Heart left ventricle (tissue), 16 donors: Measurements from ENCODE around the gene FAP. TPM values are rescaled to one million over a fixed set of nuclear protein-coding genes. Genes with fewer than 3 reads are reported as not detected.

ENCODE experiments used
- ATAC-seq, 4 donors: fragments of 200-7000 bp; cut with Tn5 transposase; one replicate each; pipeline ENCODE4 v1.9.1; 2020 to 2022; ENCODE audit warnings: moderate library complexity in 4 of 4, mild to moderate bottlenecking in 3 of 4, moderate number of reproducible peaks in 1 of 4
- DNase-seq, 5 donors: peaks; one replicate each; pipeline ENCODE4 v3.0.0-alpha.2; 2020
- H3K27ac ChIP-seq, 12 donors: fragments of 200-600 bp; sonication (generic) in 4 of 12; one replicate each; pipeline versions ENCODE4 v1.5.0 to v1.8.0; 2016 to 2022; ENCODE audit warnings: mild to moderate bottlenecking in 2 of 12
- H3K27me3 ChIP-seq, 9 donors: fragments of 200-600 bp; sonication (generic) in 2 of 9; one replicate each; pipeline versions ENCODE4 v1.5.1 to v1.8.0; 2016 to 2022; ENCODE audit warnings: mild to moderate bottlenecking in 3 of 9
- H3K36me3 ChIP-seq, 9 donors: fragments of 200-600 bp; sonication (generic) in 2 of 9; one replicate each; pipeline versions ENCODE4 v1.5.0 to v1.8.0; 2018 to 2022; ENCODE audit warnings: mild to moderate bottlenecking in 2 of 9
- H3K4me1 ChIP-seq, 12 donors: fragments of 200-600 bp; sonication (generic) in 4 of 12; one replicate each; pipeline versions ENCODE4 v1.5.0 to v1.8.0; 2016 to 2022; ENCODE audit warnings: mild to moderate bottlenecking in 3 of 12
- H3K4me3 ChIP-seq, 12 donors: fragments of 200-600 bp; sonication (generic) in 4 of 12; one replicate each; pipeline versions ENCODE4 v1.5.0 to v1.8.0; 2017 to 2022; ENCODE audit warnings: mild to moderate bottlenecking in 9 of 12, moderate library complexity in 4 of 12
- H3K9me3 ChIP-seq, 12 donors: fragments of 200-600 bp; sonication (generic) in 4 of 12; one replicate each; pipeline versions ENCODE4 v1.5.0 to v1.8.0; 2016 to 2022; ENCODE audit warnings: mild to moderate bottlenecking in 1 of 12
- POLR2A ChIP-seq, 2 donors: fragments of 450-650 bp; IDR thresholded peaks; one replicate each; pipeline ENCODE4 v1.6.1; 2017; ENCODE audit warnings: antibody characterized with exemption in 2 of 2, mild to moderate bottlenecking in 2 of 2, moderate library complexity in 2 of 2
- WGBS, 4 donors: extraction: QIAGEN DNeasy Blood & Tissue Kit in 2 of 4; methylation state at CpG; one replicate each; pipeline versions ENCODE4 v1.1.5 to v1.1.7; 2013 to 2018; 5-methylcytosine and 5-hydroxymethylcytosine counted together
- intact Hi-C, 10 donors: fragments of 100-400 bp; cut with DNase I; formaldehyde crosslinking; loops; one replicate each; pipeline versions ENCODE4 v1.11.1 to v1.14.2; 2022
- polyA plus RNA-seq, 2 donors: library from polyadenylated mRNA; stranded (reverse); fragments of 200-250 nt; gene quantifications; one replicate each; pipeline ENCODE4 v1.2.3, GENCODE V29; 2013
- total RNA-seq, 9 donors: library from RNA; depleted of rRNA in 2 of 9; stranded (reverse); fragments of >200 nt in 2 of 9; fragmentation: NEBNext Ultra II Directional in 3 of 9; extraction: Animal tissue kit (Norgen Biotek cat#: 25700) in 3 of 9; gene quantifications; one replicate each; pipeline versions ENCODE4 v1.1.0 to v1.2.4, GENCODE V29; 2016 to 2023
- TF ChIP-seq, protein P1 (sequence below), 12 donors: fragments of 200-600 bp; sonication (generic) in 4 of 12; IDR thresholded peaks; one replicate each; pipeline versions ENCODE4 v1.5.0 to v1.8.0; 2018 to 2022; ENCODE audit warnings: antibody characterized with exemption in 12 of 12, mild to moderate bottlenecking in 5 of 12
- donor health status: ischemic (EF 13 %, LVEDD 7.1; RV severe dilation, severe dysfunction).
- donor health status: healthy with polysubstance abuse.
- donor health status: DM: no; HTN: yes; CAD: no.
- donor health status: DM: no; HTN: no; CAD: no.
- donor health status: ischemic (EF 25% LVEDD 6.9; RV normal size, moderate dysfunction).
- donor health status: ischemic (EF 25% LVEDD 5.7; RV mildly dilated, moderate dysfunction).
- donor health status: healthy.
- donor health status: DM: yes; HTN: yes; CAD: no.
- donor health status: ischemic (EF 35%, LVEDD 5.7; RV mildly dilated, moderate dysfunction).
- donor health status: nonischemic (EF 11% LVEDD 7.7; RV severe dilation, severe dysfunction).
- donor health status: DM: yes; HTN: yes; CAD: no.
- donor health status: PGD.
- donor health status: ischemic (EF 29% LVEDD 5.4; RV normal size, mild dysfunction).
- donor health status: nonischemic (EF 23%, LVEDD 6.1; RV moderate dilation, normal function).

The FAP gene
- total and polyA plus RNA-seq, 11 donors, result 0.75 to 11.3 (median 2.3) TPM

DNA sequence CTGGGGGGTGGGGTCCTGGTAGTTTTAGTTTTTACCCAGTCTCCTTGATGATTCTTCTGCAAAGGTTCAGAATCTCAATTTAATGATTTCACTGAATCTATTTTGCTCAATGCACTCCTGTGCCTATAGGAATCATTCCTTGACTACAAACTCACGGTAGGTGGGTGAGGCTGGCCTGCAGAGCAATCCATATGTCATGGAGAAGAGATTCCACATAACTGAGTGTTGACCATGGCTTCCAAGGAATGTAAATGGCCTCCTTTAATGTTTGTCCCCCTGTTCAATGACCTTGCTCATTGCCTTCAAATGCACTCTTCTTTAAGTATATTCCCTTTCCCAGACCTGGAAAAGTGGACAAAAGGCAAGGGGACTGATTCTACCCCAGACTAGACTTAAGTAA is 12.5 kb downstream of the FAP start:
- no peak for DNase-seq
- Histone ChIP-seq H3K27me3 (no peaks in the 10 kb centered on the region), H3K27ac (no peak overlapping the region), H3K9me3 (no peaks in the 10 kb centered on the region), H3K36me3 (no peaks in the 10 kb centered on the region), H3K4me3 (no peak overlapping the region), H3K4me1 (peaks cover 0 to 9% (median 0%) of the 10 kb centered on the region in 12 donors)
- 50 to 100% (median 87%) methylated on average over 1 of the region's 1 CpG for whole genome bisulfite sequencing, 4 donors
- TF ChIP-seq POLR2A (IDR thresholded peaks at IDR 0.05), result no peak
- TF ChIP-seq, protein P1, sequence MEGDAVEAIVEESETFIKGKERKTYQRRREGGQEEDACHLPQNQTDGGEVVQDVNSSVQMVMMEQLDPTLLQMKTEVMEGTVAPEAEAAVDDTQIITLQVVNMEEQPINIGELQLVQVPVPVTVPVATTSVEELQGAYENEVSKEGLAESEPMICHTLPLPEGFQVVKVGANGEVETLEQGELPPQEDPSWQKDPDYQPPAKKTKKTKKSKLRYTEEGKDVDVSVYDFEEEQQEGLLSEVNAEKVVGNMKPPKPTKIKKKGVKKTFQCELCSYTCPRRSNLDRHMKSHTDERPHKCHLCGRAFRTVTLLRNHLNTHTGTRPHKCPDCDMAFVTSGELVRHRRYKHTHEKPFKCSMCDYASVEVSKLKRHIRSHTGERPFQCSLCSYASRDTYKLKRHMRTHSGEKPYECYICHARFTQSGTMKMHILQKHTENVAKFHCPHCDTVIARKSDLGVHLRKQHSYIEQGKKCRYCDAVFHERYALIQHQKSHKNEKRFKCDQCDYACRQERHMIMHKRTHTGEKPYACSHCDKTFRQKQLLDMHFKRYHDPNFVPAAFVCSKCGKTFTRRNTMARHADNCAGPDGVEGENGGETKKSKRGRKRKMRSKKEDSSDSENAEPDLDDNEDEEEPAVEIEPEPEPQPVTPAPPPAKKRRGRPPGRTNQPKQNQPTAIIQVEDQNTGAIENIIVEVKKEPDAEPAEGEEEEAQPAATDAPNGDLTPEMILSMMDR (IDR thresholded peaks at IDR 0.05), result no peak
- intact Hi-C loops, result no loop called here
- ATAC-seq, result no peak

DNA sequence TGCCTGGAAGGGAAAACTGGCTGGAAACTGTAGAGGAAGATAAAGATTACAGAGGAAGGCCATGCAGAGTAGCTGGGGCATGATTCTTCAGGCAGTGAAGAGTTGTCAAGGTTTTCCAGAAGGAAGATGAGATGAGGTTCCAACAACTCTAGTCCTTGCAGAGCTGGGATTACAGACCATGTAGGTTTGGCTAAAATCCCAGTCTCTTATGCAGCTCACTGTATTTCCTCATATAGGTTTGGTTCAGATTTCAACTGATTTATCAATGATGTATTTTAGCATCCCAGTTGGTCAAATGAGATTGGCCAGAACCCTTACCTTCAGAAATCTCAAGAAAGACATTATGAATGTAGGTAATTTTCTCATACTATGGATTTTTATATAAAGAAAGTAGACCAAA is 16.4 kb downstream of the FAP start:
- ATAC-seq (no peak), DNase-seq (no peak)
- Histone ChIP-seq H3K9me3 (no peaks in the 10 kb centered on the region), H3K27ac (no peak overlapping the region), H3K4me1 (no peaks in the 10 kb centered on the region), H3K36me3 (no peaks in the 10 kb centered on the region), H3K4me3 (no peak overlapping the region), H3K27me3 (no peaks in the 10 kb centered on the region)
- TF ChIP-seq POLR2A (IDR thresholded peaks at IDR 0.05), result no peak
- TF ChIP-seq, protein P1 (IDR thresholded peaks at IDR 0.05), result no peak
- intact Hi-C loops, result no loop called here

DNA sequence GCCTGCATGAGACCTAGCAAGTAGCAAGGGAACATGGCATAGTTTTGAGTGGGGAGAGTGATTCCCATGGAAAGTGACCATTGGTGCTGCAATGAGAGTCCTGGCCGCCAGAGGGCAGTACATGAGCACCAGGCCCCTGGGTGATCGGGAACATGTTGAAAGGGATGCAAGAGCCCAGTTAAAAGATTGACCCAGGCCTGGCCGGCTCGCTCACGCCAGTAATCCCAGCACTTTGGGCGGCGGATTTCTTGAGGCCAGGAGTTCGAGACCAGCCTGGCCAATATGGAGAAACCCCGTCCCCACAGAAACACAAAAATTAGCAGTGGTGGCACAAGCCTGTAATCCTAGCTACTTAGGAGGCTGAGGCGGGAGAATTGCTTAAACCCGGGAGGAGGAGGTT is 22.2 kb downstream of the FAP start:
- Histone ChIP-seq H3K27ac (no peak overlapping the region), H3K9me3 (no peaks in the 10 kb centered on the region), H3K4me3 (no peak overlapping the region), H3K36me3 (peaks cover 0 to 4% (median 0%) of the 10 kb centered on the region in 9 donors), H3K4me1 (peaks cover 0 to 16% (median 0%) of the 10 kb centered on the region in 12 donors), H3K27me3 (no peaks in the 10 kb centered on the region)
- 43 to 47% (median 45%) methylated on average over 11 of the region's 11 CpGs for WGBS, 4 donors
- DNase-seq, result peak; percentile 49 to 83 (median 53)
- TF ChIP-seq, protein P1 (IDR thresholded peaks at IDR 0.05), result peak; percentile 69 to 89 (median 80)
- no peak for TF ChIP-seq POLR2A (IDR thresholded peaks at IDR 0.05)
- intact Hi-C loops, result loop anchor here in 9 of 10 donors (1.0 to 5.0 kb wide), 4 partner anchors 76 to 80 kb away; no protein-coding TSS in a partner anchor
- peak; percentile 51 to 87 (median 72) for ATAC-seq

DNA sequence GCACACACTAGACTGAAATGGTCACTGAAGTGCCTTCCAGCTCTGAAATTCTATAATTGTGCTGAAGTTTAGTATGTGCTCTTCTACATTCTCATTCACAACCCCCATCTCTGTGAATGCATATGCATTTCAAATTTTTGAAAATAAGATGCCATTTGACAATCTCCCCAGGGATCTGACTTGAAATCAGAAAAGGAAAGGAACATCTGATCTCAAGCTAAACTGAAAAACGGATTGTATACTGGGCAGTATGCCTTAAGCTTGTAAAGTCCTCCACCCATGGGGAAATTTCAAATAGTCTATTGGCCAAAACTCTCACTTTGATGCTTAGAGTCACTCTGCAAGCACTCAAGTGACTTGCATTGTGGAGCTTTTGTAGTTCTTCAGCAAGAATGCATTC is 22.9 kb downstream of the FAP start:
- intact Hi-C loops, result loop anchor here in 9 of 10 donors (1.0 to 5.0 kb wide), 4 partner anchors 77 to 81 kb away; no protein-coding TSS in a partner anchor
- Histone ChIP-seq H3K4me1 (peaks cover 0 to 16% (median 0%) of the 10 kb centered on the region in 12 donors), H3K27me3 (no peaks in the 10 kb centered on the region), H3K27ac (no peak overlapping the region), H3K4me3 (no peak overlapping the region), H3K9me3 (no peaks in the 10 kb centered on the region), H3K36me3 (peaks cover 0 to 7% (median 0%) of the 10 kb centered on the region in 9 donors)
- 48 to 81% (median 65%) methylated on average over 1 of the region's 1 CpG for WGBS, 4 donors
- TF ChIP-seq POLR2A (IDR thresholded peaks at IDR 0.05), result no peak
- TF ChIP-seq, protein P1 (IDR thresholded peaks at IDR 0.05), result no peak
- no peak for DNase-seq
- no peak for ATAC-seq
